ENCODE measurements around the gene GPT2. TPM values are rescaled to one million over a fixed set of nuclear protein-coding genes. Genes with fewer than 3 reads are reported as not detected.
A peak's percentile ranks its signal among the peaks of the same experiment; 100 is the strongest.

Gene GPT2
- total RNA-seq = 10 to 100 TPM in 3 of 4 donors, 1 to 10 TPM in 1; 5.5 to 19.2 (median 13.2) TPM

- Histone ChIP-seq H3K4me3 (replicated peaks in 1 of 3) (peak within 1 kb of the TSS; percentile 38 to 80 (median 58)), H3K36me3 (no peaks in the 10 kb centered on the region), H3K9me3 (no peaks in the 10 kb centered on the region), H3K4me1 (peaks cover 11 to 16% of the 10 kb centered on the region in 2 donors), H3K27me3 (no peaks in the 10 kb centered on the region), H3K27ac (peak within 1 kb of the TSS in 1 of 3 donors; percentile 19)
- intact Hi-C loops (cut with DNase I) = no loop called here
- 0 to 1% methylated on average over 11 to 40 of the region's 75 CpGs for WGBS, 2 donors
- DNase-seq = peak; percentile 99
- peak in 3 of 6 experiments; percentile 2 to 35 (median 19) for TF ChIP-seq CTCF (IDR thresholded peaks at IDR 0.05)
- peak; percentile 30 to 68 for TF ChIP-seq POLR2A (IDR thresholded peaks at IDR 0.05)
Measured at GRCh38 chr16:46883690-46884512, at the start of gene GPT2. Gene GPT2 (plus strand): TSS chr16:46884362. CDS start chr16:46884716, 354 bp downstream.

- no peaks in the 10 kb centered on the region for H3K4me1 ChIP-seq
- H3K36me3 ChIP-seq = no peaks in the 10 kb centered on the region
- intact Hi-C loops (cut with DNase I) = no loop called here
- no peak for TF ChIP-seq POLR2A (IDR thresholded peaks at IDR 0.05)
- no peak for TF ChIP-seq CTCF (IDR thresholded peaks at IDR 0.05)
- no peak overlapping the region for H3K27ac ChIP-seq
- H3K9me3 ChIP-seq = no peaks in the 10 kb centered on the region
- H3K4me3 ChIP-seq (replicated peaks in 1 of 3) = no peak overlapping the region
- H3K27me3 ChIP-seq = no peaks in the 10 kb centered on the region
- WGBS, 2 donors = 90 to 92% methylated on average over 6 of the region's 6 CpGs
- DNase-seq = no peak
Measured at GRCh38 chr16:46836534-46837530, 47.3 kb upstream of the GPT2 start.

GRCh38 chr16:46839986-46840443 lies 44.1 kb upstream of the GPT2 start:
- Histone ChIP-seq H3K4me1 (no peaks in the 10 kb centered on the region), H3K27ac (no peak overlapping the region), H3K4me3 (replicated peaks in 1 of 3) (no peak overlapping the region), H3K9me3 (no peaks in the 10 kb centered on the region), H3K36me3 (no peaks in the 10 kb centered on the region), H3K27me3 (no peaks in the 10 kb centered on the region)
- TF ChIP-seq CTCF (IDR thresholded peaks at IDR 0.05) = no peak
- no peak for TF ChIP-seq POLR2A (IDR thresholded peaks at IDR 0.05)
- no peak for DNase-seq
- 51 to 52% methylated on average over 11 of the region's 11 CpGs for WGBS, 2 donors
- intact Hi-C loops (cut with DNase I) = no loop called here

- Histone ChIP-seq H3K4me1 (no peaks in the 10 kb centered on the region), H3K27ac (no peak overlapping the region), H3K9me3 (no peaks in the 10 kb centered on the region), H3K27me3 (no peaks in the 10 kb centered on the region), H3K36me3 (no peaks in the 10 kb centered on the region), H3K4me3 (replicated peaks in 1 of 3) (no peak overlapping the region)
- DNase-seq = no peak
- intact Hi-C loops (cut with DNase I) = no loop called here
- WGBS, 2 donors = 97 to 99% methylated on average over 18 of the region's 18 CpGs
- TF ChIP-seq CTCF (IDR thresholded peaks at IDR 0.05) = no peak
- no peak for TF ChIP-seq POLR2A (IDR thresholded peaks at IDR 0.05)
Measured at GRCh38 chr16:46842192-46842895, 41.8 kb upstream of the GPT2 start.
